Thyroid gland (tissue), 4 donors: ENCODE data around the gene TNIP2.

Experiments used
- CTCF ChIP-seq, 6 experiments: fragments of 200-600 bp in 3 of 6; fragments of 450-650 bp in 3 of 6; sonication (generic) in 3 of 6; IDR thresholded peaks; one replicate each; pipeline ENCODE4 v1.5.1; 2016 to 2019; ENCODE audit warnings: antibody characterized with exemption in 6 of 6, mild to moderate bottlenecking in 2 of 6, inconsistent platforms in 1 of 6, moderate library complexity in 1 of 6
- POLR2A ChIP-seq, 2 donors: fragments of 450-650 bp; IDR thresholded peaks; one replicate each; pipeline ENCODE4 v1.6.1; 2017; ENCODE audit warnings: antibody characterized with exemption in 2 of 2, mild to moderate bottlenecking in 2 of 2, moderate library complexity in 1 of 2

- TF ChIP-seq CTCF (IDR thresholded peaks at IDR 0.05), result no peak
- TF ChIP-seq POLR2A (IDR thresholded peaks at IDR 0.05), result peak in 1 of 2 donors; percentile 24
Observed at GRCh38 chr4:2792711-2793585, 36.8 kb upstream of the TNIP2 start, which contains the start of gene SH3BP2.
